OCI-LY7 (cell line): ENCODE measurements around the gene CDCP1.

Experiments
- CTCF ChIP-seq: fragments of 200-600 bp; sonication (generic); conservative IDR thresholded peaks from 2 replicates; pipeline ENCODE4 v1.5.1; 2014; ENCODE audit warnings: mild to moderate bottlenecking, antibody characterized with exemption, low read length, moderate library complexity, mixed read lengths
- EZH2phosphoT487 ChIP-seq: fragments of 200-600 bp; sonication (generic); IDR thresholded peaks from 2 replicates; pipeline ENCODE4 v1.6.1; 2018; ENCODE audit warnings: low read depth, borderline replicate concordance, mild to moderate bottlenecking, mixed run types, antibody characterized with exemption, low read length, moderate library complexity, mixed read lengths

DNA sequence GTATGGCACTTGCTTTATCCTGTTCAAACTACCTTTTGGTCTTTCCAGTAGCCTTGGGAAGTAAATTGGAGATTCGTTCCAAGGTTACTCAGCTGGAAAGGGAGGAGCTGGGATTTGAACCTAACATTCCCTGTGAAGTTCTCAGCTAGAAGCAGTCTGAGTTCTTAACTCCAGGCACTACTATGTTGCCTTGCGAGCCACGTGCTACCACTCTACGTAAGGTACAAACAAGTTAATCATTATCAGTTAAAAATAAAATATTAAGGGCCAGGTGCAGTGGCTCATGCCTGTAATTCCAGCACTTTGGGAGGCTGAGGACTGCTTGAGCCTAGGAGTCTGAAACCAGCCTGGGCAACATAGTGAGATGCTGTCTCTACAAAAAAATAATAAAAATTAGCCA is 30.7 kb upstream of the CDCP1 start:
- TF ChIP-seq CTCF (no peak), EZH2phosphoT487 (no peak)
